K562 (cell line): ENCODE measurements around the gene PIGM. TPM values are rescaled to one million over a fixed set of nuclear protein-coding genes. Genes with fewer than 3 reads are reported as not detected.

Experiments
- CEBPG ChIP-seq, 3 experiments: fragments of 200-800 bp in 1 of 3; sonication (Bioruptor generic) in 1 of 3; sonication (generic) in 1 of 3; formaldehyde crosslinking in 1 of 3; IDR thresholded peaks in 2 of 3; conservative IDR thresholded peaks in 1 of 3; 2 replicates each; pipeline versions ENCODE4 v1.6.1 to v1.8.0; 2016 to 2022; ENCODE audit warnings: missing compliant biosample characterization in 2 of 3, missing genetic modification characterization in 2 of 3, mild to moderate bottlenecking in 1 of 3, missing genetic modification reagents in 1 of 3
- CTCF ChIP-seq, 3 experiments: IDR thresholded peaks in 2 of 3; conservative IDR thresholded peaks in 1 of 3; 2 replicates each; pipeline ENCODE4 v1.5.1; 2011 to 2012; ENCODE audit warnings: low read length in 3 of 3, mild to moderate bottlenecking in 3 of 3, control low read depth in 2 of 3, improper control_type of control experiment in 1 of 3, inconsistent platforms in 1 of 3, low read depth in 1 of 3, mixed read lengths in 1 of 3, moderate library complexity in 1 of 3; ENCODE audit not compliant: insufficient read depth in 2 of 3
- ERF ChIP-seq: fragments of 450-650 bp; formaldehyde crosslinking; IDR thresholded peaks from 2 replicates; pipeline ENCODE4 v1.4.0; 2020; ENCODE audit warnings: mild to moderate bottlenecking, mixed read lengths
- ESRRB ChIP-seq: fragments of 250-450 bp; sonication (Bioruptor Pico); IDR thresholded peaks from 2 replicates; pipeline ENCODE4 v1.5.0; 2020; ENCODE audit warnings: mild to moderate bottlenecking, moderate library complexity, borderline replicate concordance
- GABPA ChIP-seq: fragments of 200-800 bp; sonication (Bioruptor generic); conservative IDR thresholded peaks from 2 replicates; pipeline ENCODE4 v1.6.1; 2016; ENCODE audit warnings: low read depth, missing genetic modification characterization, missing compliant biosample characterization
- GATAD2B ChIP-seq: fragments of 450-650 bp; IDR thresholded peaks from 2 replicates; pipeline ENCODE4 v1.6.1; 2017; ENCODE audit warnings: mild to moderate bottlenecking, borderline replicate concordance
- L3MBTL2 ChIP-seq: fragments of 450-650 bp; IDR thresholded peaks from 2 replicates; pipeline ENCODE4 v1.6.1; 2016; ENCODE audit warnings: mild to moderate bottlenecking, moderate library complexity
- NR1H2 ChIP-seq: sonication (generic); formaldehyde crosslinking; IDR thresholded peaks from 2 replicates; pipeline ENCODE4 v1.4.0; 2020; ENCODE audit warnings: mild to moderate bottlenecking, missing genetic modification reagents
- NUFIP1 ChIP-seq: fragments of 450-650 bp; IDR thresholded peaks from 2 replicates; pipeline ENCODE4 v1.6.1; 2018; ENCODE audit not compliant: partially characterized antibody
- POLR2G ChIP-seq: fragments of 200-400 bp; formaldehyde crosslinking; IDR thresholded peaks from 2 replicates; pipeline ENCODE4 v1.6.1; 2017; ENCODE audit warnings: low read depth, mild to moderate bottlenecking, antibody characterized with exemption, low read length, moderate library complexity
- RAD21 ChIP-seq, 2 experiments: fragments of 250-450 bp in 1 of 2; fragments of 450-650 bp in 1 of 2; sonication (Bioruptor Pico) in 1 of 2; formaldehyde crosslinking in 1 of 2; IDR thresholded peaks in 1 of 2; conservative IDR thresholded peaks in 1 of 2; 2 replicates each; pipeline versions ENCODE4 v1.4.0 to v1.8.0; 2020 to 2022; ENCODE audit warnings: mild to moderate bottlenecking in 2 of 2, moderate library complexity in 1 of 2
- REST ChIP-seq, 2 experiments: fragments of 450-650 bp; formaldehyde crosslinking in 1 of 2; IDR thresholded peaks; 2 replicates each; pipeline versions ENCODE4 v1.4.0 to v1.6.1; 2014 to 2020; ENCODE audit warnings: mild to moderate bottlenecking in 2 of 2, borderline replicate concordance in 1 of 2, low read depth in 1 of 2
- XRCC5 ChIP-seq: fragments of 200-400 bp; formaldehyde crosslinking; IDR thresholded peaks from 2 replicates; pipeline ENCODE4 v1.6.1; 2017; ENCODE audit warnings: low read depth, mild to moderate bottlenecking, low read length
- ZNF395 ChIP-seq: fragments of 200-800 bp; sonication (Bioruptor generic); IDR thresholded peaks from 2 replicates; pipeline ENCODE4 v1.6.1; 2017; ENCODE audit warnings: missing genetic modification characterization, missing compliant biosample characterization
- polyA plus RNA-seq, 8 experiments: library from polyadenylated mRNA; depleted of rRNA in 4 of 8; stranded (reverse) in 5 of 8; unstranded in 3 of 8; fragments of >200 nt; fragmentation: Nextera tagmentation in 2 of 8; fragmentation: Illumina TruSeq in 1 of 8; extraction: Ambion mirVana in 2 of 8; extraction: Trizol in 1 of 8; gene quantifications; 2 replicates each; pipeline versions ENCODE4 v1.2.1 to v1.2.3, GENCODE V29; 2011 to 2014; ENCODE audit warnings: inconsistent platforms in 1 of 8, missing spikeins in 1 of 8
- total RNA-seq, 7 experiments: library from RNA; depleted of rRNA in 6 of 7; stranded (reverse); fragments of >200 nt in 6 of 7; fragmentation: Illumina TruSeq in 2 of 7; extraction: Trizol in 2 of 7; gene quantifications; 2 replicates each; pipeline versions ENCODE4 v1.2.1 to v1.2.3, GENCODE V29; 2011 to 2021; ENCODE audit warnings: low replicate concordance in 1 of 7

PIGM gene
- total and polyA plus RNA-seq, 9 of the 15 experiments (the other 6 are each of a cell fraction or from before 2014, with no cell fraction given): 2.6 to 6.7 (median 4.3) TPM

GRCh38 chr1:160007577-160008200 is 24.1 kb downstream of the PIGM start (continued):
- TF ChIP-seq REST (IDR thresholded peaks at IDR 0.05; ENCODE audit: borderline replicate concordance) (peak; percentile 40; the same call in 1 of the 2 replicates), REST (CRISPR knock-in tag; IDR thresholded peaks at IDR 0.05; ENCODE audit: low read depth) (no peak), CEBPG (CRISPR knock-in tag; IDR thresholded peaks at IDR 0.05) (no peak), CEBPG (tag; conservative IDR thresholded peaks at IDR 0.05 in 1 of 2, IDR thresholded peaks at IDR 0.05 in 1 of 2) (peak in 1 of 2 experiments; percentile 26; a peak in 1 of 4 replicates), POLR2G (no peak), L3MBTL2 (no peak), NR1H2 (CRISPR knock-in tag) (no peak), XRCC5 (no peak), CTCF (IDR thresholded peaks at IDR 0.05 in 2 of 3, conservative IDR thresholded peaks at IDR 0.05 in 1 of 3; ENCODE audit: insufficient read depth in 2 of 3, low read depth in 1 of 3, low read length in 3 of 3) (peak; percentile 69 to 83 (median 73); a peak in 5 of 6 replicates), NUFIP1 (no peak), GATAD2B (no peak), GABPA (tag) (no peak), RAD21 (CRISPR knock-in tag; conservative IDR thresholded peaks at IDR 0.05 in 1 of 2, IDR thresholded peaks at IDR 0.05 in 1 of 2) (peak; percentile 84 to 88), ERF (CRISPR knock-in tag) (no peak), ZNF395 (CRISPR knock-in tag) (no peak), ESRRB (CRISPR knock-in tag) (no peak)
